Vagina (tissue), 2 donors: ENCODE data around the gene STK40. TPM values are rescaled to one million over a fixed set of nuclear protein-coding genes. Genes with fewer than 3 reads are reported as not detected.

Experiments
- DNase-seq, 2 donors: peaks; one replicate each; pipeline ENCODE4 v3.0.0-alpha.2; 2017; ENCODE audit errors: extremely low spot score in 2 of 2
- H3K27ac ChIP-seq: fragments of 200-600 bp; sonication (generic); one replicate; pipeline ENCODE4 v1.5.1; 2019
- H3K27me3 ChIP-seq: fragments of 200-600 bp; sonication (generic); one replicate; pipeline ENCODE4 v1.5.1; 2019
- H3K36me3 ChIP-seq, 2 donors: fragments of 200-600 bp; sonication (generic); one replicate each; pipeline ENCODE4 v1.5.1; 2017 to 2019
- H3K4me1 ChIP-seq: fragments of 200-600 bp; sonication (generic); one replicate; pipeline ENCODE4 v1.5.1; 2019
- H3K4me3 ChIP-seq, 2 donors: fragments of 200-600 bp; sonication (generic); 1 replicate in 1 of 2; 2 replicates in 1 of 2; pipeline ENCODE4 v1.5.1; 2016 to 2019
- H3K9me3 ChIP-seq: fragments of 200-600 bp; sonication (generic); one replicate; pipeline ENCODE4 v1.5.1; 2019
- POLR2A ChIP-seq, 2 donors: fragments of 450-650 bp; IDR thresholded peaks; one replicate each; pipeline ENCODE4 v1.6.1; 2017; ENCODE audit warnings: antibody characterized with exemption in 2 of 2, mild to moderate bottlenecking in 2 of 2, moderate library complexity in 2 of 2
- POLR2AphosphoS5 ChIP-seq, 2 donors: sonication (generic); formaldehyde crosslinking; IDR thresholded peaks; one replicate each; pipeline ENCODE4 v1.9.0; 2017; ENCODE audit warnings: antibody characterized with exemption in 2 of 2, mild to moderate bottlenecking in 2 of 2, low read depth in 1 of 2; ENCODE audit not compliant: insufficient read depth in 1 of 2
- intact Hi-C: fragments of 100-400 bp; cut with DNase I; formaldehyde crosslinking; loops from one replicate; pipeline ENCODE4 v1.15.1; 2023
- total RNA-seq: library from RNA; depleted of rRNA; stranded (reverse); fragments of >200 nt; gene quantifications from one replicate; pipeline ENCODE4 v1.2.3, GENCODE V29; 2016
- TF ChIP-seq, protein P1 (sequence below), 3 experiments: fragments of 450-650 bp in 2 of 3; fragments of 200-600 bp in 1 of 3; sonication (generic) in 1 of 3; IDR thresholded peaks; one replicate each; pipeline ENCODE4 v1.5.1; 2017 to 2019; ENCODE audit warnings: antibody characterized with exemption in 3 of 3, mild to moderate bottlenecking in 2 of 3, moderate library complexity in 2 of 3

STK40 gene
- total RNA-seq, 1 donor from 2014 or later: 35.4 TPM

DNA sequence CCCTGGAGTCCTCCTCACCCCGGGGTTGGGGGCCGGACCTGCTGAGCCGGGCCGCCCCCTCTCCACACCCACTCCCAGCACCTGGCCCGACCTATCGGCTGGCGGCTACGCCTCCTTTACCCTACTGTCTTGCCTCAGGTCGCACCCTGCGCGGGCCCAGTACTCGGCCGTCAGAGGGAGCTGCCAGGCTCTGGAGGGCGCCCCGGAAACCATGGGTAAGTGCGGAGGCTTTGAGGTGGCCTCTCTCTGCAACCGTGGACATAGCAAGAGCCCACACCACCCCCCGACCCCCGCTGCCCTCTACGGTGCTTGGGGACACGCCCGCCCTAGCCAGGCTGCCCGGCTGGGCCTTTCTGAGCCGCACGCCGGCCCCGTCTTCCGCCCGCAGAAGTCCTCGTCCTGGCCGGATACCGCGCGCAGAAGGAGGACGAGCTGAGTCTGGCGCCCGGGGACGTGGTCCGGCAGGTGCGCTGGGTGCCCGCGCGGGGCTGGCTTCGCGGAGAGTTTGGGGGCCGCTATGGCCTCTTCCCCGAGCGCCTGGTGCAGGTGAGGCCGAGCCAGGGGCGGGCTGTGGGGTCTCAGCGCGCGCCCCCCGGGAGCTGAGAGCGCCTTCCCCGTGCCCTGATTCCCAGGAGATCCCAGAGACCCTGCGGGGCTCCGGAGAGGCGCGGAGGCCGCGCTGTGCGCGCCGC lies 79.4 kb downstream of the STK40 start, which contains the start of gene SH3D21:
Gene SH3D21 (plus strand): TSS at position 159 of the 692 bp plus-strand sequence. CDS start 53 bp downstream, at position 212.
- peaks cover 0 to 34% of the 10 kb centered on the region in 2 donors for H3K36me3 ChIP-seq
- peak within 1 kb of the TSS; percentile 59 to 81 for H3K4me3 ChIP-seq
- DNase-seq: no peak
- peaks cover 23% of the 10 kb centered on the region for H3K4me1 ChIP-seq
- peak in 1 of 2 donors; percentile 11 for TF ChIP-seq POLR2AphosphoS5 (IDR thresholded peaks at IDR 0.05; ENCODE audit: insufficient read depth in 1 of 2, low read depth in 1 of 2)
- no peak for TF ChIP-seq POLR2A (IDR thresholded peaks at IDR 0.05)
- TF ChIP-seq, protein P1, sequence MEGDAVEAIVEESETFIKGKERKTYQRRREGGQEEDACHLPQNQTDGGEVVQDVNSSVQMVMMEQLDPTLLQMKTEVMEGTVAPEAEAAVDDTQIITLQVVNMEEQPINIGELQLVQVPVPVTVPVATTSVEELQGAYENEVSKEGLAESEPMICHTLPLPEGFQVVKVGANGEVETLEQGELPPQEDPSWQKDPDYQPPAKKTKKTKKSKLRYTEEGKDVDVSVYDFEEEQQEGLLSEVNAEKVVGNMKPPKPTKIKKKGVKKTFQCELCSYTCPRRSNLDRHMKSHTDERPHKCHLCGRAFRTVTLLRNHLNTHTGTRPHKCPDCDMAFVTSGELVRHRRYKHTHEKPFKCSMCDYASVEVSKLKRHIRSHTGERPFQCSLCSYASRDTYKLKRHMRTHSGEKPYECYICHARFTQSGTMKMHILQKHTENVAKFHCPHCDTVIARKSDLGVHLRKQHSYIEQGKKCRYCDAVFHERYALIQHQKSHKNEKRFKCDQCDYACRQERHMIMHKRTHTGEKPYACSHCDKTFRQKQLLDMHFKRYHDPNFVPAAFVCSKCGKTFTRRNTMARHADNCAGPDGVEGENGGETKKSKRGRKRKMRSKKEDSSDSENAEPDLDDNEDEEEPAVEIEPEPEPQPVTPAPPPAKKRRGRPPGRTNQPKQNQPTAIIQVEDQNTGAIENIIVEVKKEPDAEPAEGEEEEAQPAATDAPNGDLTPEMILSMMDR (IDR thresholded peaks at IDR 0.05): no peak
- intact Hi-C loops: no loop called here
- no peaks in the 10 kb centered on the region for H3K27me3 ChIP-seq
- peak within 1 kb of the TSS; percentile 81 for H3K27ac ChIP-seq
- no peaks in the 10 kb centered on the region for H3K9me3 ChIP-seq

DNA sequence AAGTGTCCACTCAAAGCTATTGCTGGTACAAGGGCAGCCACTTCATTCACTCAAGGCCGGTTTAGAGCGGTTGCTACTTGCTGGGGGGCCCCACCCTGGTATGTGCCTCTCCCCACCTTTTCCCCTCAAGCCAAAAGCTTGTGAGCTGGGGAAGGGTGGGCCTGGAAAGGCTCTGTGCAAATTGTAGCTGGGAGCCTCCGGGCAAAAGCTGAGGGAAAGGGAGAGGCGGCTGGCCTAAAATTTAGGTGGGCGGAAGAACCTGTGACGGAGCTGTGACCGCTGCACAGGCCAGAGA lies 79.9 kb downstream of the STK40 start:
- TF ChIP-seq POLR2AphosphoS5 (IDR thresholded peaks at IDR 0.05; ENCODE audit: insufficient read depth in 1 of 2, low read depth in 1 of 2) (no peak), POLR2A (IDR thresholded peaks at IDR 0.05) (no peak)
- TF ChIP-seq, protein P1 (IDR thresholded peaks at IDR 0.05): no peak
- Histone ChIP-seq H3K9me3 (no peaks in the 10 kb centered on the region), H3K27ac (peak overlapping the region; percentile 81), H3K36me3 (peaks cover 0 to 39% of the 10 kb centered on the region in 2 donors), H3K4me3 (peak overlapping the region; percentile 59 to 81), H3K4me1 (peaks cover 27% of the 10 kb centered on the region), H3K27me3 (no peaks in the 10 kb centered on the region)
- DNase-seq: no peak
- intact Hi-C loops: no loop called here

DNA sequence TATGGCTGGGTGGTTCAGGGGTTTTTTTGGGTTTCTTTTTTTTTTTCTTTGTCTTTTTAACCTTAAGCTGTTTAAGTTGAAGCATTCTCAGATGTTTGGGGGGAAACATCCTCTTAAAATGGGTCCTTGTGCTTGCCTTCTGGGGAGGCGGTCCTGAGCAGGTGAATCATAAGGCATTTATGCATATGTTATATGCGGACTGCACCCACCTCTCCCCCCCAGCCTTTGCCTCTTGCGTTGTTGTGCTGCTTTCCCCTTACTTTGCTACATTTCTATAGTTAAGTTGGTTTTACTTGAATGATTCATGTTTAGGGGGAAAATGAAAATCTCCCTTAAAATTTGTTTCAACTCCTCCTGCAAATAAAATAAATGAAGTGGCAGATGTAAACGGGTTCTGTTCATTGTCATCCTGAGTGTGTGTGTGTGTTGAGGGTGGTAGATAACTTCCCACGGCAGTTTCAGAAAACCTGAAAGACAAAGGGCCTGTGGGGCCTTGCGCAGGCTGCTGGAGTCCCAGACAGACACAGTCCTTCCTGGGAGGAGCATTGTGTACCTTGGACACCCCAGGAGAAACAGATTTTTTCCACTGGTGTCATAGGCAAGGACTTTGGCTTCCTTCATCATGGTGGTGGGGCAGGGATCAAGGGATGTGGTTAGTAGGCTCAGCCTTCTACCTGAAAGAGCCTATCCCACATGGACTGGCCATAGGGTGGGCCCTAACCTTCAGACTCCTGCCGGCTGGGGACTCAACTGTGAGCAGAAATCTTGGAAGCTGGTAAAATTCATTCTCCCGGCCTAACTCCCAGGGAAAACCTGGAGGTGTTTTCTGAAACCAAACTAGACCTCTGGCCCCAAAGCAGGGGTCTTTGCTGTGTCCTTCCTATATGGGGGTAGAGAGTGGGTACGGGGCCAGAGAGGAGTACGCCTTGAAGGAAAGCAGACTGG lies 80.5 kb downstream of the STK40 start:
- Histone ChIP-seq H3K4me3 (no peak overlapping the region), H3K9me3 (no peaks in the 10 kb centered on the region), H3K27me3 (no peaks in the 10 kb centered on the region), H3K36me3 (peaks cover 0 to 45% of the 10 kb centered on the region in 2 donors), H3K27ac (peak overlapping the region; percentile 81), H3K4me1 (peaks cover 33% of the 10 kb centered on the region)
- no peak for DNase-seq
- no peak for TF ChIP-seq POLR2A (IDR thresholded peaks at IDR 0.05)
- intact Hi-C loops: no loop called here

DNA sequence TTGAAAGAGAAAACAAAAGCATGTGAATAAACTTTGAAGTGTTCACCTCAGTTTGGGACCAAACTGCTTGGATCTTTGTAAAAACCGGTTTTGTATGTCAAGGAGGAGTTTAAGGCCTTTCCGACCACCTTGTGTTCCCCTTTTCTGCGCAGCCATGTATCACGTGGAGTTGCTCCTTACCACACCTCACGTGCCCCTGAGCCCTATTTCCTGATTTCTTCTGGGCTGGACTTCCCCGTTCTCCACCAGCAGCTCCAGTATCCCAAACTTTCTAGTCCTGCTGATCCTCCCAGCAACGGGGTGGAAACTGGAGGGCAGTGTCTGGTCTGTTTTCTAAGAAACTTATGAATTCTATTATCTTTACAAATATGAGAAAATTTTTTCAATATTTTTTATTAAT lies 81.2 kb downstream of the STK40 start:
- H3K36me3 ChIP-seq: peaks cover 0 to 45% of the 10 kb centered on the region in 2 donors
- no peak overlapping the region for H3K27ac ChIP-seq
- TF ChIP-seq, protein P1 (IDR thresholded peaks at IDR 0.05): no peak
- TF ChIP-seq POLR2A (IDR thresholded peaks at IDR 0.05) (no peak), POLR2AphosphoS5 (IDR thresholded peaks at IDR 0.05; ENCODE audit: insufficient read depth in 1 of 2, low read depth in 1 of 2) (no peak)
- intact Hi-C loops: no loop called here
- H3K4me1 ChIP-seq: peaks cover 41% of the 10 kb centered on the region
- H3K9me3 ChIP-seq: no peaks in the 10 kb centered on the region
- no peak for DNase-seq
- no peaks in the 10 kb centered on the region for H3K27me3 ChIP-seq
- H3K4me3 ChIP-seq: no peak overlapping the region

DNA sequence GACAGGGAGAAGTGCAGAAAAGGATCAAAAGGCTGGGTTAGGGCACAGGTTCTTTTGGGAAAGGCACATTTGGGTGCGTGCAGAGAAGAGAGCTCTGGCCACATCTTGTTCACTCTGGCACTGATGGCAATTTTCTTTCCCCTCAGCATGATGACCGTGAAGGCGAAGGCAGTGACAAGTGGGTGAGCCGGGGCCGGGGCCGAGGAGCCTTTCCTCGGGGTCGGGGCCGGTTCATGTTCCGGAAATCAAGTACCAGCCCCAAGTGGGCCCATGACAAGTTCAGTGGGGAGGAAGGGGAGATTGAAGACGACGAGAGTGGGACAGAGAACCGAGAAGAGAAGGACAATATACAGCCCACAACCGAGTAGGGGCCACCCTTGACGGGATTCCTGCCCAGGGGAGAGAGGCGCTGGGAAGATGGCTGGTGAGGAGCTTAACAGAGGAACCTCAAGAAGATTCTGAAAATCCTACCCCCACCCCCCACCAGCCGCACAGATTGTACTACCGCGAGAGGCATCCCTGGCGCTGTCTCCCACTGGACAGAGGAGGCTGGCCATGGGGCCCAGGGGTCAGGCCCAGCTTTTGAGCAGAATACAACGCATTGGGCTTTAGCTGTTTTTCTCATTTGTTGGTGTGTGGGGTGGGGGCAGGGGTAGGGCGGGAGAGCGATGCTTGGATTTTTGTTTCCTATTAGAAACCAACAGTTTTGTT lies 81.9 kb downstream of the STK40 start:
- Histone ChIP-seq H3K27ac (no peak overlapping the region), H3K4me1 (peaks cover 41% of the 10 kb centered on the region), H3K27me3 (no peaks in the 10 kb centered on the region), H3K9me3 (no peaks in the 10 kb centered on the region), H3K4me3 (no peak overlapping the region), H3K36me3 (peaks cover 0 to 45% of the 10 kb centered on the region in 2 donors)
- no peak for DNase-seq
- TF ChIP-seq POLR2AphosphoS5 (IDR thresholded peaks at IDR 0.05; ENCODE audit: insufficient read depth in 1 of 2, low read depth in 1 of 2) (no peak), POLR2A (IDR thresholded peaks at IDR 0.05) (no peak)
- TF ChIP-seq, protein P1 (IDR thresholded peaks at IDR 0.05): no peak
- intact Hi-C loops: no loop called here
